PC-9 (cell line): ENCODE results near the gene FOXI3. TPM values are rescaled to one million over a fixed set of nuclear protein-coding genes. Genes with fewer than 3 reads are reported as not detected.

Experiments used
- BruUV-seq: library from RNA; stranded (reverse); fragments of 400-500 nt; replicated peaks from 2 replicates; lab custom pipeline; 2021; lab: Mats Ljungman, UMichigan
- CTCF ChIA-PET: fragments of 300-600 bp; sonication (Branson Sonifier 250); formaldehyde crosslinking; loops from one replicate; lab custom pipeline; 2022; ENCODE audit warnings: antibody characterized with exemption; lab: Charles Lee
- POLR2A ChIA-PET: fragments of 300-600 bp; sonication (Branson Sonifier 250); formaldehyde crosslinking; loops from one replicate; lab custom pipeline; 2022; ENCODE audit warnings: antibody characterized with exemption; ENCODE audit not compliant: unreplicated experiment; lab: Charles Lee
- DNase-seq, 2 experiments: peaks; one replicate each; pipeline versions ENCODE4 v3.0.0 to v3.0.0-alpha.2; 2015 to 2022; ENCODE audit warnings: mixed read lengths in 1 of 2
- H2AFZ ChIP-seq: fragments of 200-600 bp; sonication (generic); 2 replicates; pipeline ENCODE4 v1.8.1; 2017; ENCODE audit warnings: antibody characterized with exemption
- H3F3A ChIP-seq: fragments of 200-600 bp; sonication (generic); 2 replicates; pipeline ENCODE4 v1.8.1; 2017; ENCODE audit warnings: antibody characterized with exemption, mild to moderate bottlenecking, low read depth; ENCODE audit not compliant: insufficient read depth
- H3K27ac ChIP-seq: fragments of 200-600 bp; sonication (generic); 2 replicates; pipeline ENCODE4 v1.6.1; 2016; ENCODE audit warnings: mixed run types
- H3K27me3 ChIP-seq: fragments of 200-600 bp; sonication (generic); 2 replicates; pipeline ENCODE4 v1.6.1; 2016; ENCODE audit warnings: low read depth, mixed run types; ENCODE audit not compliant: insufficient read depth
- H3K36me3 ChIP-seq: fragments of 200-600 bp; sonication (generic); 2 replicates; pipeline ENCODE4 v1.6.1; 2016; ENCODE audit warnings: low read depth, mixed run types
- H3K4me1 ChIP-seq: fragments of 200-600 bp; sonication (generic); replicated peaks from 2 replicates; pipeline ENCODE4 v1.6.1; 2016; ENCODE audit warnings: mixed run types; ENCODE audit not compliant: insufficient read depth
- H3K4me2 ChIP-seq: fragments of 200-600 bp; sonication (generic); 2 replicates; pipeline ENCODE4 v1.6.1; 2017; ENCODE audit warnings: mixed run types
- H3K4me3 ChIP-seq: fragments of 200-600 bp; sonication (generic); 2 replicates; pipeline ENCODE4 v1.6.1; 2016; ENCODE audit warnings: mixed run types
- H3K79me2 ChIP-seq: fragments of 200-600 bp; sonication (generic); 2 replicates; pipeline ENCODE4 v1.6.1; 2017; ENCODE audit warnings: low read depth, mixed run types
- H3K9me2 ChIP-seq: fragments of 200-600 bp; sonication (generic); 2 replicates; pipeline ENCODE4 v1.8.1; 2017; ENCODE audit warnings: mild to moderate bottlenecking; ENCODE audit not compliant: insufficient read depth
- H3K9me3 ChIP-seq: fragments of 200-600 bp; sonication (generic); 2 replicates; pipeline ENCODE4 v1.8.1; 2016; ENCODE audit warnings: low read depth; ENCODE audit not compliant: insufficient read depth
- H4K20me1 ChIP-seq: fragments of 200-600 bp; sonication (generic); 2 replicates; pipeline ENCODE4 v1.8.1; 2017; ENCODE audit not compliant: insufficient read depth
- EZH2 ChIP-seq: fragments of 200-600 bp; sonication (generic); IDR thresholded peaks from 2 replicates; pipeline ENCODE4 v1.8.0; 2017; ENCODE audit warnings: antibody characterized with exemption, low read depth
- intact Hi-C: fragments of 100-400 bp; cut with micrococcal nuclease; formaldehyde crosslinking; loops from one replicate; pipeline ENCODE4 v1.10.0; 2022; ENCODE audit not compliant: unreplicated experiment
- total RNA-seq: library from RNA; stranded (reverse); gene quantifications from 2 replicates; pipeline ENCODE4 v1.2.3, GENCODE V29; 2021
- TF ChIP-seq, protein P1 (sequence below): fragments of 200-600 bp; sonication (generic); conservative IDR thresholded peaks from 2 replicates; pipeline ENCODE4 v1.6.1; 2017; ENCODE audit warnings: mixed run types, antibody characterized with exemption, mild to moderate bottlenecking, moderate library complexity

FOXI3 gene
- total RNA-seq, 1 experiment from 2014 or later: not detected

GRCh38 chr2:88493481-88493880 lies 41.0 kb upstream of the FOXI3 start:
- BruUV-seq: no TSS peak
- H3K27me3 ChIP-seq: no peaks in the 10 kb centered on the region
- CTCF ChIA-PET: no interaction called here

DNA sequence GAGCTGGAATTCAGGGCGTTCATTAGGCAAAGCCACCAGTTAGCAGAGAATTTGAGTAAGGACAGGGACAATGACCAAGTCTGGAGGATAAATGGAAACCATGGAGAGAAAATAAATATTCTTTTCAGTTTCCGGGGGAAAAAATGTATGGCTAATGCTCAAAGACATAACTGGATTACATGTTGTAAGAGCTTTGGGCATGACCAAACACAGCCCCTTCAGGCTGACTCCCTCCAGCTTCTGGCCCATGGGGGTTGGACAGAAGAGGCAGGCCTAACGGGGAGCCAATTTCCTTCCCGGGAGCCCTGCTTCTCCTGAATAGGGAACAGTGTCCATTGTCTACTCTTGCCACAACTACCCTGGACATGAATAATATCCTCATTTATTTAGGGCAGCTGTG lies 39.5 kb upstream of the FOXI3 start:
- intact Hi-C loops: no loop called here
- H3K79me2 ChIP-seq: no peaks in the 10 kb centered on the region
- no peak overlapping the region for H3K27ac ChIP-seq
- no peak overlapping the region for H3K4me3 ChIP-seq
- no peak for DNase-seq
- no peaks in the 10 kb centered on the region for H3K9me3 ChIP-seq
- no peak for TF ChIP-seq EZH2
- TF ChIP-seq, protein P1, sequence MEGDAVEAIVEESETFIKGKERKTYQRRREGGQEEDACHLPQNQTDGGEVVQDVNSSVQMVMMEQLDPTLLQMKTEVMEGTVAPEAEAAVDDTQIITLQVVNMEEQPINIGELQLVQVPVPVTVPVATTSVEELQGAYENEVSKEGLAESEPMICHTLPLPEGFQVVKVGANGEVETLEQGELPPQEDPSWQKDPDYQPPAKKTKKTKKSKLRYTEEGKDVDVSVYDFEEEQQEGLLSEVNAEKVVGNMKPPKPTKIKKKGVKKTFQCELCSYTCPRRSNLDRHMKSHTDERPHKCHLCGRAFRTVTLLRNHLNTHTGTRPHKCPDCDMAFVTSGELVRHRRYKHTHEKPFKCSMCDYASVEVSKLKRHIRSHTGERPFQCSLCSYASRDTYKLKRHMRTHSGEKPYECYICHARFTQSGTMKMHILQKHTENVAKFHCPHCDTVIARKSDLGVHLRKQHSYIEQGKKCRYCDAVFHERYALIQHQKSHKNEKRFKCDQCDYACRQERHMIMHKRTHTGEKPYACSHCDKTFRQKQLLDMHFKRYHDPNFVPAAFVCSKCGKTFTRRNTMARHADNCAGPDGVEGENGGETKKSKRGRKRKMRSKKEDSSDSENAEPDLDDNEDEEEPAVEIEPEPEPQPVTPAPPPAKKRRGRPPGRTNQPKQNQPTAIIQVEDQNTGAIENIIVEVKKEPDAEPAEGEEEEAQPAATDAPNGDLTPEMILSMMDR: no peak
- H2AFZ ChIP-seq: no peak overlapping the region
- H3K36me3 ChIP-seq: no peaks in the 10 kb centered on the region
- POLR2A ChIA-PET: interaction anchor here (0.6 kb wide), 1 partner anchor 118 kb away, joined by 16 read pairs; no protein-coding TSS in a partner anchor
- H3K4me2 ChIP-seq: no peak overlapping the region
- no peaks in the 10 kb centered on the region for H3F3A ChIP-seq
- no peaks in the 10 kb centered on the region for H3K27me3 ChIP-seq
- no peaks in the 10 kb centered on the region for H4K20me1 ChIP-seq
- peaks cover 3% of the 10 kb centered on the region; the same call in 1 of the 2 replicates for H3K4me1 ChIP-seq
- BruUV-seq: no TSS peak
- CTCF ChIA-PET: no interaction called here
- H3K9me2 ChIP-seq: no peaks in the 10 kb centered on the region

More at GRCh38 chr2:88493481-88493880, 41.0 kb upstream of the FOXI3 start:
- intact Hi-C loops: no loop called here
- TF ChIP-seq, protein P1: no peak
- no peak for TF ChIP-seq EZH2
- Histone ChIP-seq H3K4me1 (peaks cover 14% of the 10 kb centered on the region; the same call in 1 of the 2 replicates), H3K9me2 (no peaks in the 10 kb centered on the region), H4K20me1 (no peaks in the 10 kb centered on the region), H2AFZ (no peak overlapping the region), H3K9me3 (peaks cover 5% of the 10 kb centered on the region; the same call in 1 of the 2 replicates), H3K36me3 (no peaks in the 10 kb centered on the region), H3K27ac (no peak overlapping the region), H3K4me3 (no peak overlapping the region), H3K79me2 (no peaks in the 10 kb centered on the region), H3F3A (peaks cover 6% of the 10 kb centered on the region; the same call in 1 of the 2 replicates), H3K4me2 (no peak overlapping the region)
- no peak for DNase-seq
- POLR2A ChIA-PET: no interaction called here

DNA sequence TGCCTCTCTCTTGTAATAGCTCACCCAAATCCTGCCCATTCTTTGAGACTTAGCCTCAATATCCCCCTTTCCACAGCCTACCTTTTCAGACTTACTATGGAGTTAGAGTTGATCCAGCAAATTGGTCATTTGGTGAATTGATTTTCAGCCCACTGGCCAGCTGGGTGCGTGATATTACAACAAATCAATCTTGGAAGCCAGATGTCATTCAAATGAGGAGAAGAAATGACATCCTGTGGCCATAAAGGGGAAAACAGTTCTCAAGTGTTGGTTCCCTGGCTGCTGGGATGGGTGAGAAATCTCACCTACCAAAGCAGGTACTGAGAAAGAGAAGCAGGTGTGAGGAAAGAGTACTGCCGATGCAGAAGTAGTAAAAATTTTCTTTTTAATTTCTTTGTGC lies 36.7 kb upstream of the FOXI3 start:
- POLR2A ChIA-PET: no interaction called here
- Histone ChIP-seq H2AFZ (no peak overlapping the region), H3K36me3 (no peaks in the 10 kb centered on the region), H4K20me1 (no peaks in the 10 kb centered on the region), H3K9me2 (no peaks in the 10 kb centered on the region; the same call in 1 of the 2 replicates), H3K4me2 (no peak overlapping the region), H3K79me2 (no peaks in the 10 kb centered on the region), H3K4me1 (no peaks in the 10 kb centered on the region), H3K9me3 (no peaks in the 10 kb centered on the region), H3F3A (no peaks in the 10 kb centered on the region), H3K4me3 (no peak overlapping the region), H3K27me3 (no peaks in the 10 kb centered on the region), H3K27ac (no peak overlapping the region)
- intact Hi-C loops: no loop called here
- no peak for TF ChIP-seq EZH2
- TF ChIP-seq, protein P1: no peak; the same call in 1 of the 2 replicates
- no peak for DNase-seq
- no TSS peak for BruUV-seq
- CTCF ChIA-PET: no interaction called here
